Sigmoid colon (tissue), 4 donors: ENCODE data around the gene TLR1.

ENCODE experiments used
- CTCF ChIP-seq, 4 experiments: fragments of 450-650 bp in 3 of 4; fragments of 200-600 bp in 1 of 4; IDR thresholded peaks; one replicate each; pipeline ENCODE4 v1.5.1; 2016 to 2019; ENCODE audit warnings: antibody characterized with exemption in 4 of 4, mild to moderate bottlenecking in 3 of 4, moderate library complexity in 2 of 4
- POLR2A ChIP-seq, 2 donors: fragments of 450-650 bp; IDR thresholded peaks; one replicate each; pipeline ENCODE4 v1.6.1; 2016; ENCODE audit warnings: antibody characterized with exemption in 2 of 2, mild to moderate bottlenecking in 2 of 2, moderate library complexity in 2 of 2
- POLR2AphosphoS5 ChIP-seq, 4 donors: sonication (generic); formaldehyde crosslinking; IDR thresholded peaks; one replicate each; pipeline ENCODE4 v1.6.1; 2017; ENCODE audit warnings: antibody characterized with exemption in 4 of 4

- TF ChIP-seq CTCF (IDR thresholded peaks at IDR 0.05) (no peak), POLR2A (IDR thresholded peaks at IDR 0.05) (no peak), POLR2AphosphoS5 (IDR thresholded peaks at IDR 0.05) (no peak)
Observed at GRCh38 chr4:38765382-38765781, 39.2 kb downstream of the TLR1 start.
